HTR-8/SVneo (cell line): Measurements from ENCODE around the gene SNRNP70.
"Not testable (repeated sequence)": the region's sequence is repeated elsewhere in the genome, so short reads cannot be mapped to it uniquely, and the experiment has no call there.

Experiments
- DNase-seq: peaks from one replicate; pipeline ENCODE4 v3.0.0; 2011; ENCODE audit warnings: low spot score, mixed read lengths; ENCODE audit not compliant: insufficient read length
- FAIRE-seq: peaks from 2 replicates; lab custom pipeline; 2011; peaks lifted over from hg19 to GRCh38; lab: Jason Lieb, UNC

Gene SNRNP70

DNA sequence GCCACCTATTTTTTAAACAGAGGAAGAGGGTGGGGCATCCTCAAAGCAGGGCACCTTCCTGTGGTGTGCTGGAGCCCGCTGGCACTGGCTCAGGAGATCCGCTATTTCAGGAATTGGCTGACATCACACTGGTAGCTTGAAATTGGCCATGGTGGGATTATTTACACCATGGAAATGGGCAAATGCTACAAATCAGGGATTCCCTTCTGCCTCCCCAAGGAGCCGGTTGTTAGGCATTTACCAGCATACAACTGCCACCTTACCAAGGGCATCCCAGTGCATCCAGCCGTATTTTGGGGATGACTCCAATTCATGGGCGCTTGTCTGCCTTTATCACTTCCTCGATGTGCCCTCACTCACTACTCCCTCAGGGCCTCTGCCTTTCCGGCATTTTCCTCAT is 55.7 kb downstream of the SNRNP70 start:
- FAIRE-seq (no peak), DNase-seq (no peak)

DNA sequence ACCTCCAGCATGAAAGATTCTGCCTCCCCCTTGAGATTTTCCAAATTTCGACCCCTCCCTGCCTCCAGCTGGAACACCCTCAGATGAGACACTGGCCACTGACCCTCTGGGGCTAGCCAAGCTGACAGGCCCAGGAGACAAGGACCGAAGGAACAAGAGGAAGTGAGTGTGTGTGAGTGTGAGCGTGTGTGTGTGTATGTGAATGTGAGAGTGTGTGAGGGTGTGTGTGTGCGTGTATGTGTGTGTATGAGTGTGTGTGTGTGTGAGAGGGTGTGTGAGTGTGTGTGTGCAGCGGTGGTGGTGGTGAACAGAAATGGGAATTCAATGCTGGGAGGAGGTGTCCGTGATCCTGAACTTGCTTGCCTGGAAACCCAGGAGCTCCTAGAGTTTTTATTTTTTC is 56.1 kb downstream of the SNRNP70 start:
- no peak for DNase-seq
- peak; percentile 78 for FAIRE-seq

DNA sequence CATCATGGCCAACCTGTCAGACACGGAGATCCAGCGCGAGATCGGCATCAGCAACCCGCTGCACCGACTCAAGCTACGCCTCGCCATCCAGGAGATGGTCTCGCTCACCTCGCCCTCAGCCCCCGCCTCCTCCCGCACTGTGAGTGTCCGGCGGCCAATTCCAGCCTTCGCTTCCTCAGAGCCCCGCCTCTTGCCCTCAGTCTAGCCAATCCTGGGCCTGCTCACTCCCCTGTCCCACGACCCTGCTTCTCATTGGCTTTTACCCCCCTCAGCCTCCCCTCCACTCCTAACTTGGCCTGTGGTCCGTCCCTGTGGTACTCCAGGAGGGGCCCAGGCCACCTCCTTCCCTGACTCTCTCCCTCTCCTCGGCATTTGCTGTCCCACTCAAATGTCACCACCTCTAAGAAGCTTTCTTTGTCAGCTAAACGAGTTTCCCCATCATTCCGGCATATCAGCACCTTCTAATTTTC is 57.6 kb downstream of the SNRNP70 start:
- peak; percentile 92 for DNase-seq
- peak; percentile 95 for FAIRE-seq

DNA sequence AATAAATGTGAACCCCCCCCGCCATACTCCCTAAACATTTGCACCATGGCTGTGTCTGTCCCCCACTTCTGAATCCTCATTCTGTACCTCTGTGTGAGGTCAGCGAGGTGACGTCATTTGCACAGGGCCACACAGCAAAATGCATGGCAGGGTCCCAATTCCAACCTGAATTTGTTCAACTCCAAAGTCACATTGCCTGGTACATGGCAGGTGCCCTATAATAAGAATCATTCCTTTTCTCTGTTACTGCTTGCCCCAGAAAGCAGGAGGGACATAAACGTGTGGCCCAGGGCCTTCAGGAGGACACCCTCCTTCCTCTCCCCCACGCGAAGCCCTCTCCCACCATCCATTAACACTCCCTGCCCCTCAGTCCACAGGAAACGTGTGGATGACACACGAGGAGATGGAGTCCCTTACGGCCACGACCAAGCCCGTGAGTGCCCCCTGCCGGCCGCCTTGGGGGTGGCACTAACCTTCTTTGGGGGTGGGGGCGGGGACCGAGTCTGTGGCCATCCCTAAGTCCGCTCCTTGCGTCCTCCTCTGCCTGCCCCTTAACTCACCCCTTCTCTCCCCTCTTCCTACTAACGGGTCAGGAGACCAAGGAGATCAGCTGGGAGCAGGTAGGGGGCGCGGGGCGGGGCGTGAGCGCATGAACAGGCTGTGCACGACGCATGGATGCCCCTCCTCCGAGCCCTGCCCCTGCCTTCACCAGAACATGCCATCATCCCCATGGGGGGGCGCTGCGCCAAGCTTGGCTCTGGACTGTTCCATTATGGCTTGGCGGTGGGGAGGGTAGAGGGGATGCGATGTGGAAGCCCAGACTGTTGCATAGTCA is 60.5 kb downstream of the SNRNP70 start:
- DNase-seq (peak; percentile 64), FAIRE-seq (no peak)

DNA sequence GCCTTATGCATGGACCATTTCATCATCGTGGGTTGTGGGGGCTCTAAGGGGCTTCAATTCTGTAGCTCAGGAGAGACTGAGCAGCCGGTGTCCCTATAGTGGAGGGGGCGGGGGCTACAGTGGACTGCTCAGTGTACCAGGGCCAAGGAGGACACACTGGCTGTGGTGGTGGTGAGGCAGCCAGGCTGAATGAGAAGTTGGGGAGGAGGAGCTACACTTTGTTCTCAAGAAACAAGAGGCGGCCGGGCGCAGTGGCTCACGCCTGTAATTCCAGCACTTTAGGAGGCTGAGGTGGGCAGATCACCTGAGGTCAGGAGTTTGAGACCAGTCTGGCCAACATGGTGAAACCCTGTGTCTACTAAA is 61.1 kb downstream of the SNRNP70 start:
- FAIRE-seq, DNase-seq: not testable (repeated sequence)

DNA sequence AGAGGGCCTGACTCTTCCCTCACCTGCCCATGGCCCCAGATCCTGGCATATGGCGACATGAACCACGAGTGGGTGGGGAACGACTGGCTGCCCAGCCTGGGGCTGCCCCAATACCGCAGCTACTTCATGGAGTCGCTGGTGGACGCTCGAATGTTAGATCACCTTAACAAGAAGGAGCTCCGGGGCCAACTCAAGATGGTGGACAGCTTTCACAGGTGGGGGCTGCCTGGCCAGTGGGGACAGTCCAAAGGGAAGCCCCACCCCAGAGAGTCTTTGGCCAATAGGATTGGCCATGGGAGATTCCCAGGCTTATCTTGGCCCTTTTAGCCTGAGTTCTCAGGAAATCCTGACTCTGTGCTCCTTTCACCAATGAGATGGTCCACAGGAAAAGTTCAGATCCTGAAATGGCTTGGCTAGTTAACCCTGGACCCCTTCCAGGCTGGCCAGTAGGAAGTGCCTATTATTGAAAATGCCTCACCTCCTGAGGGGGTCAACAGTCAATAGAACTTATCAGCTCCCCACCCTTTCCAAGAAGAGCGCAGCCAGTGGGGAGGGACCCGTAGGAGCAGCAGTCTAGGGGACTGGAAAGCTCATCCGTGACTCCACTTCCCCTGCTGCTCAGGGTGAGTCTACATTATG is 62.9 kb downstream of the SNRNP70 start:
- DNase-seq: no peak
- no peak for FAIRE-seq

DNA sequence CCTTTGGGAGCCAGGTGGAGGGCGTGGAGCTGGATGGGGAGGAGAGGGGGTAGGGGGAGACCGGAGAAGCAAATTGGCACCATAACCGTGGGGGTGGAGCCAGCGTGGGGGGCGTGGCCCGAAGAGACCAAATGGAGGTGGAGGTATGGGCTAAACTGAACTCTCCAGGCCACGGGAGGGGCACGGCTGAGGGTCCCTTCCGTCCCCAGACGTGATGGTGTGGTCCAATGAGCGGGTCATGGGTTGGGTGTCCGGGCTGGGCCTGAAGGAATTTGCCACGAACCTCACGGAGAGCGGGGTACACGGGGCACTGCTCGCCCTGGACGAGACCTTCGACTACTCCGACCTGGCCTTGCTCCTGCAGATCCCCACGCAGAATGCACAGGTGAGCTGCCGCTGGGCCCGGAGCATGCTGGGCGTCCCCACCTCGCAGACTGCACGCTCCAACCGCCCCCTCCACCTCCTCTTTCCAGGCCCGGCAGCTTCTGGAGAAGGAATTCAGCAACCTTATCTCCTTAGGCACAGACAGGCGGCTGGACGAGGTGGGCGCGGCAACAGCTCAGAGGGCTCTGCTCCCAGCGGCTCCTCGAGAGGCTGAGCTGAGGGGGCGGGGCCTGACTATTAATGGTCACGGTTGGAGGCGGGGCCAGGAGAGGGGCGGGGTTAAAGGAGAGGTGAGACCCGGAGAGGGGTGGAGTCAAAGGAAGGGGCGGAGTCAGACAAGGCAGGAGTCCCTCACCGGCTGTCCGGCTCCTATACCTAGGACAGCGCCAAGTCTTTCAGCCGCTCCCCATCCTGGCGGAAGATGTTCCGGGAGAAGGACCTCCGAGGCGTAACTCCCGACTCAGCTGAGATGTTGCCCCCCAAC is 63.8 kb downstream of the SNRNP70 start:
- no peak for FAIRE-seq
- DNase-seq: peak; percentile 96

DNA sequence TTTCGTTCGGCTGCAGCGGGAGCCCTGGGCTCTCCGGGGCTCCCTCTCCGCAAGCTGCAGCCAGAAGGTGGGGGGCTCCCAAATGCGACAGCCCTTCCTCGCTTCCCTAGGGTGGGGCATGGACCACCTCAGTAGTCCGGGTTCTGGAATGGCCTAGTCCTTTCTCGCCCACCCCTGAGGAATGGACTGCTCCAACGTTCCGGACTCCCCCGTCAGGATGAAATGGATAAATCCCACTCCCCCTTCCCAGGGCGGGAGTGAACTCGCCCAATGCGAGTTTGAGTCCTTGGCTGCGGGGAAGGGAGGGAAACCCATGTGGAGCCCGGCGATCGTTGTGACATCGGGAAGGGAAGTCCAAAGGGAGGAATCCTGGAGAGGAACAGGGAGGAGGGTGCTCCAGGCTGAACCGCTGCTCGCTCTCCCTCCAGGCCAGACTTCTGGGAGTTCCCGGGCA is 64.4 kb downstream of the SNRNP70 start:
- FAIRE-seq (no peak), DNase-seq (peak; percentile 66)

DNA sequence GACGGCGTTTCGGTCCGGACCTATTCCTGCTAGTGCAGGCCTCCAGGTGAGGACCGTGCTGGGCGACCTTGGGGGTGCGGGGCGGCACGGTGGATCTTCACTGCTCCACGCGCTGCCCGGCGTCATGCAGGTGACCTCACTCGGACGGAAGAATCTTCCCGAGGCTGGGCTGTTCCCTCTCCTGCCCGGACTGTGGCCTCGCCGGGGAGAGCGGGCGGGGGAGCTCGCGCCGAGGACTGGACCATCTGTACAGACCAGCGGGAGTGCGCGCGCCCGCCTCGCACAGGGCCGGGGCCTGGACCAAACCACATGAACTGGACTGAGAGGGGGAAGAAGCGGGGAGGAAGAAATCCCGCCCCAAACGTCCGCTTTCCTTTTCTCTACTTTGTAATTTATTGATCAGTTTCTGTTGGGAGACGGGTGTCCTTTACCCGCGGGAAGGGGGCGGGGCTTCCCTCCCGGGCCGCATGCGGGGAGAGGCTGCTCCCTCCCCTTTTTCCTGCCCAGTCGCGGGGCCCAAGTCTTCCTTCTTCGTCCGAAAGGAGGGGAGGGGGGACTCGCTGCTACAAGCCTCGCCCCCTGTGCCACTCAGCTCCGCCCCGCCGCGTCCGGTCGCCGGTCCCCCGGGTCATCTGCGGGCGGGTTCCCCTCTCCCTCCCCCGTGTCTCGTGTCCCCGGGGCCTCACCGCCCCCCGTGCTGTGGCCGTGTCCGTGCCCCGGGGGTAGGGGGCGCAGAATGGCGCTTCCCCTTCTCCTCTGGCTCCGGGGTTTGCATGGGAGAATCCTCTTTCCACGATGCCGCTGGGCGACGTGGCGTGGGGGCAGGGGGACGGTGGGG is 65.1 kb downstream of the SNRNP70 start:
- FAIRE-seq (peak; percentile 51), DNase-seq (peak; percentile 77)

DNA sequence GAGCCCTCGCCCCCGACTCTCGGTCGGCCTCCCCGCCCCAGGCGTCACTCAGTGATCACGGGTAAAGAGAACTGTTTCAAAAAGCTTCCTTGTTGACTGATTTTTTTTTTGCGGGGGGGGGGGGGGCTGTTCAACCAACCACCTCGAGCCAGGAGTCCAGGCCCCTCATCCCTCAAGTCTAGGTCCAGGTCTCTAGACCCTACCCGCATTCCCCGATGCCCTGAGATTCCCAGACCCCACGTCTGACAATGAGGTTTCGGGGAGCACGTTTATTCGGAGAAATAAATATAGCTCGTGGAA is 65.6 kb downstream of the SNRNP70 start:
- FAIRE-seq (no peak), DNase-seq (no peak)

DNA sequence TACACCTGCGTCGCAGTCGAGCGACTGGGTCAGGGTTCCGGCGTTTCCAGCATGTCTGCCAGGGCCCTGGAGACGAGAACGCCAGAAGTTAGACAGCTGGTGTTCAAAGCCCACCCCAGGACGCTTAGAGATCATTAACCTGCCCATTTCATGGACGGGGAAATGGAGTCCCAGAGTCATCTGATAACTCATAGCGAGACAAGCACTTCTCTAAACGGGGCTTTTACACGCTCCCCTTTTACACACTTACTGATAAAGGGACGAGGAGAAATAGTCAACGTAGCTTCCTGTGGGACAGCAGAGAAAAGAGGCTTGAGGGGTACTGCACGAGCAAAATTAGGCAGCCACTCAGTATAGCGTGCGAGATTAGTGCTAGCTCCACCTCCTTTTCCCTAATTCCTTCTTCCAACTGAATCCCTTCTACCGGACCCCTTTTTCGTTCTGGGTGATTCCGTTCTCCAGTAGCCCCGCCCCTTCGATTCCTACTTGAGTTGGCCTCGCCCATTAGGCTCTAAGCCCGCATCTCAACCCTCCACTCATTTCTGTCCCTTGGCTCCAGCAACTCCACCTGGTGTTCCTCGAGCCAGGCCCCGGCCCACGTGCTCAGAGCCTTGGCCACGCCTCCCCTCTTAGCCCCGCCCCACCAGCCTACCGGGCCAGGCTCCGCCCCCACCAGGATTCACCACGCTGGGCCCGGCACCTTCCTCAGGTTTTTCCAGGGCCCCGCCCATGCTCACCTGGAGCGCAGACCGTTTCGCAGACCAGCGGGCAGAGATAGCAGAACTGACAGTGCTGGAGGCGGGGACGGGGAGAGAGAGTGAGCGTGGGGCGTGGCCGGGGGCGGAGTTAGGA is 66.2 kb downstream of the SNRNP70 start:
- no peak for DNase-seq
- FAIRE-seq: no peak

DNA sequence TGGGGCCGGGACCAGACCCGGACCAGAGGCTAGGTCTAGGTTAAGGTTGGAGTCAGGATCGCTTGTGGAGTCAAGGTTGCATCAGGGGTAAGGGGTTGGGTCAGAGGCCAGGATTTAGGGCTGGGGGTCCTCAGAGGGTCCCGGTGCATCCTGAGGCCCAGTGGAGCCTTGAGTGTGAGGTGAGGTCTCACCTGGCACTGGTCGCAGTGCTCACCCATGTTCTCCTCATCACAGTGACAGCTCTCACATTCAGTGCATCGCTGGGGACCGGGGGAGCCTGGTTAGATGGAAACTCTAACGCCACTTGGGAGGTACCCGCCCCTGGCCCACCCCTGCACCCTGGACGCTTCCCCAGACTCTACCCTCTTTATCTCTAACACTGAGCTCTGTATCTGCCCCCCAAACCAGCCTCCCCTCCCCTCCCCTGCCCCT is 66.9 kb downstream of the SNRNP70 start:
- FAIRE-seq (no peak), DNase-seq (no peak)

DNA sequence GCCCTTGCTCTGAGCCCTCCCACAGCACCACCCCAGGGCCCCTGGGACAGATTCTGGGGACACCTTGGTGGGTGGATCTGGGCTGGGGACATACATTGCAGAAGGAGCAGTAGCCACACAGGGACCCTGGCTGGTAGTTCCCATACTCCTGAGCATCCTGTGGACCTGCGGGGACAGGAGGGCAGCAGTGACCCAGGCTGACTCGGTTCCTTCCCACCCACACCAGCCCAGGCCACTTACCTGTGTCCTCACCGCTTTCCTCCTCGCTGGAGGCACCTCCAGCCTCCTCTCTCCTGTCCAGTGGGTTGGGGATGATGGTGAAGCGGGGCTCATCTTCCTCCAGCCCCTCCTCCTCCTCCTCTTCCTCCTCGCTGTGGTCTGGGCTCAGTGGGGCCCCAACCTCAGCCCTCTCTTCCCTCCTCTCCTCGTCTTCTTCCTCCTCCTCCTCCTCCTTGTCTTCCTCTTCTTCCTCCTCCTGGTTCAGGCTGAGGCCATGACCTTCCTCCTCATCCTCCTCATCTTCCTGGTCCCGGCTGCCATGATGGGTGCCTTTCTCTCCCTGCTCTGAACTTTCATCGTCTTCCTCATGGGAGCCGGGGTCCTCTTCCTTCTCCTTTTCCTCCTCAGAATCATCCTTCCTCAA is 68.0 kb downstream of the SNRNP70 start:
- no peak for FAIRE-seq
- no peak for DNase-seq

DNA sequence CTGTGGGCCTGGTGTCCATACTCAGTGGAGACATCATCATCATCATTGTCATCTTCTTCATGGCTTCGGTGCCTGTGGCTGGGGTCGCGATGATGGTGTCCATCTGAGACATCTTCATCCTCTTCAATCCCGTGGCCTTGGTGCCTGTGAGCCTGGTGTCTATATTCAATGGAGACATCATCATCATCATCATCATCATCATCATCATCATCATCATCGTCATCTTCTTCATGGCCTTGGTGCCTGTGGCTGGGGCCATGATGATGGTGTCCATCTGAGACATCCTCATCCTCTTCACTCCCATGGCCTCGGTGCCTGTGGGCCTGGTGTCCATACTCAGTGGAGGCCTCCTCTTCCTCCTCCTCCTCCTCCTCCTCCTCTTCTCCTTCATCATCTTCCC is 69.0 kb downstream of the SNRNP70 start:
- DNase-seq: no peak
- peak; percentile 44 for FAIRE-seq

DNA sequence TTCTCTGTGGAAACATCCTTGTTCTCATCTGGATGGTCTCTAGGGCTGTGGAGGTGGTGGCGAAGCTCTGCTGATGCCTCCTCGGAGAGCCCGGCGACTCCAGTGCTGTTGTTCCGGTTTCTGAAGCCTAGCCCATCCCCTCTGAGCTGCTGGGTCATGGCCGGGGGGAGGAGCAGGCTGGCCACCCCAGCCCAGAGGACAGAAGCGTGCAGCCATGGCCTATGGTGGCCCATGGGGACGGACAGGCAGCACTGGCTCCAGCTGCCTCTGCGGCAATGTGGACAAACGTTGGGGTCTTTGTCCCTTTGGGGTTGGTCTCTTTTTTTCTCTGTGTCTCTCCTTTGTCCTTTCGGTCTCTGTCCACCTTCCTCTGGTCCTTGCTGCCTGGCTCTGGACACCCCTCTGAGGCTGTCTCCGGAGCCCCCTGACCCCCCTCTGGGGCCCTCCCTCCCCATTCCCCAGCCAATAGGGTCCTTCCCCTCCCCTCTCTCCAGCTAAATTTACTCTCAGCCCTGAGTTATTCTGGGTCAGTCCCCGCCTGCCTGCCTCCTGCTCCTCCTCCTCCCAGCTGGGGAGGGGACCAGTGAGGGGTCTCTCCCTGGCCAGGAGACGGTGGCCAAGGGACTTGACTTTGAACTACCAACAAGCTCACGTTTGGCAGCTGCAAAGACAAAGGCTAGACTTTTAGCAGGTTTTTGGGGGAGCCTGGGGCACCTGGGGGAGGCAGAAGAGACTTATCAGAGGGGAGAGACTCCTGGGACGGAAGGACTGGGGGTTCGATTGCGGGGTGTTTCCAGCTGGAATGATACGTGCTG is 70.0 kb downstream of the SNRNP70 start, which contains the start of gene HRC:
Gene HRC, minus strand, starts transcription at position 392 of the 815 bp plus-strand sequence. Its CDS starts 159 bp downstream, at position 233.
- DNase-seq (no peak), FAIRE-seq (no peak)

DNA sequence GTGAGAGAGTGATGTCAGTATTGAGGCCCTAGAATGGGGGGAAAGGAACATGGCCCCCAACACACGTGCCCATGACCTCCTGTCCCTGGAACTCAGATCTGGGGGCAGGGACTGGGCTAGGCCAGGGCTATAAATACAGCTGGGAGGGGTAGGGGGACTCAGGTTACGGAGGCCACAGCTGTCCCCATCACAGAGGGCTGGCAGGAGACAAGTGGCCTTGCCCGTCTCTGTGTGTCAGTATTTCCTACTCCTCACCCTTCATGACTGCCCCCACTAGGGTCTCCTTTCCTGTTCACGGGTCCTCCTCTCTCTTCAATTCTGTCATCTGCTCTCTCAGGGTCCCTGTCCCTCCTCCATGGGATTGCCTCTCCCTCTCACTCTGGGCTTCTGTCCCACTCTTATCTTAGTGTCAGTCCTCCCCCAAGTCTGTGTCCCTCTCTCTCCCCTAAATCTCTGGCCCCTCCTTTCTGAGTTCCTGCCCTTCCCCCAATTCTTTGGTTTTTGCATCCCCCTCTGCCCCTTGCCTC is 70.6 kb downstream of the SNRNP70 start:
- FAIRE-seq: no peak
- DNase-seq: no peak

DNA sequence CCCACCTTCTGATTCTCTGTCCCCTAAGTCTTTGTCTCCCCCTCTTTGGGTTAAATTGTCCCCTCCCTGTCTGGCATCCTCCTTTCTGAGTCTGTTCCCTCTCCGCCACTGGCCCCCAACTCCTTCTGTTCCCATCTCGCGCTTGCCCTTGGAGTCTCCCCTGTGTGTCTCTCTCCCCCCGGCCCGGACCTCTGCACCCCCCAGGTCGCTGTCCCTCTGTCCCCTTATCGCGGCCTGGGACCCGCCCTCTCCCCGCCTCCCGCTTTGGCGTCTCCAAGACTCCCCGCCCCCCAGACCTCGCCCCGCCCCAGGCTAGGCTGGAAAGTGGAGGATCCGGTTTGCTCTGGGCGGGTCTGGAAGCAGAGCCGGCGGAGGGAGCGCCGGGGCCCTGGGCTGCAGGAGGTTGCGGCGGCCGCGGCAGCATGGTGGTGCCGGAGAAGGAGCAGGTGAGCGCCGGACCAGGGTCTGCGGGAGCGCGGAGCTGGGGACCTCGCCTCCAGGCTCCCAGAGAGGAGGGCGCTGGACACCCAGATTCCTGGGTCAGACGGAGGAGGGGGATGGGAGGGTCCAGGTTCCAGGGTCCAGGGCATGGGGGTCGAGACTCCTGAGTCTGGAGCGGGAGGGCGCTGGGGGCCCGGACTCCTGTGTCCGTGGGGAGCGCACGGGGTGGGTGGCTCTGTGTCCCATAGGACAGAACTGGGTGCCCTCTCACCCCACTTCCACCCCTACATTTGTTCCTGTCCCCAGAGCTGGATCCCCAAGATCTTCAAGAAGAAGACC is 72.4 kb downstream of the SNRNP70 start, which contains the start of gene TRPM4:
Gene TRPM4, plus strand, starts transcription at position 348 of the 780 bp plus-strand sequence. Its CDS starts 75 bp downstream, at position 423.
- peak; percentile 77 for FAIRE-seq

More for the DNA sequence above, 72.4 kb downstream of the SNRNP70 start, which contains the start of gene TRPM4:
- peak; percentile 82 for DNase-seq
